Activated naive CD4-positive, alpha-beta T cell treated with anti-CD3 and anti-CD28 coated beads, Interleukin-2, amount 50 U/mL, for 72 hours (primary cell): ENCODE measurements around the gene NR1D2. TPM values are rescaled to one million over a fixed set of nuclear protein-coding genes. Genes with fewer than 3 reads are reported as not detected.
"Not testable (repeated sequence)": the region's sequence is repeated elsewhere in the genome, so short reads cannot be mapped to it uniquely, and the experiment has no call there.

Experiments
- ATAC-seq, 2 donors: fragments of 150-1000 bp; cut with Tn5 transposase; 2 replicates each; pipeline ENCODE4 v1.10.0; 2021; ENCODE audit warnings: mild to moderate bottlenecking in 2 of 2, moderate library complexity in 2 of 2
- DNase-seq, 2 donors: peaks; one replicate each; pipeline ENCODE4 v3.0.0; 2021 to 2022; ENCODE audit warnings: low spot score in 2 of 2
- H3K27ac Mint-ChIP-seq, 2 donors: one replicate each; pipeline ENCODE4 v1.8.0; 2022; ENCODE audit warnings: mild to moderate bottlenecking in 2 of 2, mixed read lengths in 2 of 2
- H3K36me3 Mint-ChIP-seq, 2 donors: one replicate each; pipeline ENCODE4 v1.8.0; 2022; ENCODE audit warnings: mixed read lengths in 2 of 2
- H3K9me3 Mint-ChIP-seq, 2 donors: one replicate each; pipeline ENCODE4 v1.8.0; 2022; ENCODE audit warnings: mixed read lengths in 2 of 2
- total RNA-seq, 2 donors: library from RNA; stranded (reverse); gene quantifications; one replicate each; pipeline ENCODE4 v1.2.3, GENCODE V29; 2022

The NR1D2 gene
- total RNA-seq, 2 donors from 2014 or later = 2.1 to 32.7 TPM

DNA sequence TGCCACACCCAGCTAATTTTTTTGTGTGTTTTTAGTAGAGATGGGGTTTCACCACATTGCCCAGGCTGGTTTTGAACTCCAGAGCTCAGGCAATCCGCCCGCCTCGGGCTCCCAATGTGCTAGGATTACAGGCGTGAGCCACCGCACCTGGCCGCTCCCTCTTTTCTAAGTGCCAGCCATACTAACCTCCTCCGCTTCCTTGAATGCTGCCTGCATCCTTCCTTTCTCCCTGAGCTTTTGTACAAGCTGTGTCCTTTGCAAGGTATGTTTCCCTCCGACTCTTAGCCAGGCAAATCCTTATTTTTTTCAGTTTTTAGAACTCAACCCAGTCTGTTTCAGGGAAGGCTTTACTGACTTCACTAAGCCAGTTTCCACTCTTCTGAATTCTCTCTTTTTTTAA lies 60.6 kb downstream of the NR1D2 start:
- ATAC-seq = no peak
- no peak for DNase-seq
- Mint-ChIP-seq H3K27ac (no peak overlapping the region), H3K36me3 (peaks cover 0 to 9% of the 10 kb centered on the region in 2 donors), H3K9me3 (no peaks in the 10 kb centered on the region)

DNA sequence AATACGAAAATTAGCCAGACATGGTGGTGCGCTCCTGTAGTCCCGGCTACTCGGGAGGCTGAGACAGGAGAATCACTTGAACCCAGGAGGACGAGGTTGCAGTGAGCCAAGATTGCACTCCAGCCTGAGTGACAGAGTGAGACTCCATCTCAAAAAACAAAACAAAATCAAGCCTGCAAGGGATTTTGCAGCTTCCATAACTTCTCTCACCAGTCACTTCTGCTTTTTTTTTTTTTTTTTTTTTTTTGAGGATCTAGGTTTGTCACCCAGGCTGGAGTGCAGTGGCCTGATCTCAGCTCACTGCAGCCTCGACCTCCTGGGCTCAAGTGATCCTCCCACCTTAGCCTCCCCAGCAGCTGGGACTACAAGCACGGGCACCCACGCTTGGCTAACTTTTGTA lies 65.7 kb downstream of the NR1D2 start:
- not testable (repeated sequence) for H3K36me3 Mint-ChIP-seq, H3K9me3 Mint-ChIP-seq, H3K27ac Mint-ChIP-seq, ATAC-seq, DNase-seq

GRCh38 chr3:24012589-24013269 lies 67.6 kb downstream of the NR1D2 start:
- ATAC-seq (peak in 1 of 2 donors; percentile 54), DNase-seq (no peak)
- peak overlapping the region in 1 of 2 donors; percentile 47 for H3K27ac Mint-ChIP-seq
- H3K36me3 Mint-ChIP-seq = no peaks in the 10 kb centered on the region
- no peaks in the 10 kb centered on the region for H3K9me3 Mint-ChIP-seq

DNA sequence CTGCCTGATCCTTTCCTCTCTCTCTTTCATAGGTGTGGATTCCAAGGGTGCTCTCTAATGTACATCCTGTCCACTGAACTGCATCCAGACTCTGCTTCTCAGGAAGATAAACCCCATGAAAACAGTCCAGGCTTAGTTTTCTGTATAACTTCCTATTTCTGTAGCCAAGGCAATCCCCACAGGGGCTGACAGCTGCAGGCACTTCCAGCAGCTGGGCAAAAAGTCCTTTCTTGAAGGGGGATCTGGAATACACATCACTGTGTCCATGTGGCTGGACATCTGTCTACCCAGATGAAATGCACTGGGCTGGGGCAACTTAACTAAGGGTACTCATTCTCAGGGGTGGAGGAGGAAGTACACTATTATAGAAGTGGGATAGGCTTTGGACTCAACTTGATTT lies 72.2 kb downstream of the NR1D2 start:
- no peak for ATAC-seq
- H3K36me3 Mint-ChIP-seq = no peaks in the 10 kb centered on the region

DNA sequence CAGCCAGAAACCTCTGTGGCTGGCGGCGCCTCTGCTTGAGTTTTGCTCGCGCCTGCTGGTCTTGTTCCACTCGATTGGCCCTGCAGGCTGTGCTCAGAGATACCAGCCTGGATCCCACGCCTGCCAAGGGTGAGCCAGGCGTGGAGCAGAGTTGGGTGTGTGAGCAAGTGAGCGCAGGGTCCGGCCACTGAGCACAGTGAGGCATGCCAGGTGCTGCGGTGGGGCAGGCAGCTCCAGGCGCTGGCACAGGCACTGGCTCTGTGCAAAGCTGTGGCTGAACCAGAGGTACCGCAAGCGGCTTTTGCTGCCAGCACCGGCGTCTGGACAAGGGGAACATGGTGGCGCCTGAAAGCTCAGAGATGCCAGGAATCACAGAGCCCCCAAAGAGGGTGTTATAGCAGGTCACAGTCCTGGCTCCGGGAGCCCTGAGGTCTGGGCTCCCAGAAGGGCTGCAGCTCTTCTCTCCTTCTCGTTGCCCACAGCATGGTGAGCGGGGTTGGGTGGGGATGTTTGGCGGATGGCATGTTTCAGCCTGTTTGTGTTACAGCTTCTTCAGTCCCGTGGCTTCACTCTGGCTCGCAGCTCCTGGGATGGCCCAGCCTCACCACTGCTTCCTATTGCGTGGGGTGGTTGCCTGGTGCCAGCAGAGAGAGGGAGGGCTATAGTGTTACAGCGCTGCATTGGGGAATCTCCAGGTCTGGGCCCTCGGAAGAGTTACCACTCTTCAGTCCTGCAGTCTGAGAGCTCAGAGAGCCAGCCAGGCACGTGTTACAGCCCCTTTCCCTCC lies 73.9 kb downstream of the NR1D2 start:
- H3K27ac Mint-ChIP-seq = peak overlapping the region in 1 of 2 donors; percentile 55
- ATAC-seq (no peak), DNase-seq (no peak)
- no peaks in the 10 kb centered on the region for H3K36me3 Mint-ChIP-seq
- H3K9me3 Mint-ChIP-seq = no peaks in the 10 kb centered on the region

More for the DNA sequence above, 72.2 kb downstream of the NR1D2 start:
- H3K27ac Mint-ChIP-seq = no peak overlapping the region
- no peaks in the 10 kb centered on the region for H3K9me3 Mint-ChIP-seq
- DNase-seq = no peak

GRCh38 chr3:24019585-24019984 lies 74.5 kb downstream of the NR1D2 start:
- ATAC-seq = no peak
- Mint-ChIP-seq H3K9me3 (no peaks in the 10 kb centered on the region), H3K36me3 (no peaks in the 10 kb centered on the region), H3K27ac (no peak overlapping the region)
- no peak for DNase-seq

- no peak for ATAC-seq
Observed at GRCh38 chr3:24020036-24020691, 75.1 kb downstream of the NR1D2 start.

GRCh38 chr3:24023197-24023596 lies 78.1 kb downstream of the NR1D2 start:
- Mint-ChIP-seq H3K9me3 (no peaks in the 10 kb centered on the region), H3K27ac (no peak overlapping the region), H3K36me3 (no peaks in the 10 kb centered on the region)
- DNase-seq (no peak), ATAC-seq (no peak)

More at GRCh38 chr3:24020036-24020691, 75.1 kb downstream of the NR1D2 start:
- DNase-seq = no peak
- H3K27ac Mint-ChIP-seq = no peak overlapping the region
- no peaks in the 10 kb centered on the region for H3K36me3 Mint-ChIP-seq
- no peaks in the 10 kb centered on the region for H3K9me3 Mint-ChIP-seq

- no peak for ATAC-seq
- Mint-ChIP-seq H3K36me3 (no peaks in the 10 kb centered on the region), H3K27ac (no peak overlapping the region), H3K9me3 (no peaks in the 10 kb centered on the region)
- no peak for DNase-seq
Observed at GRCh38 chr3:24025805-24026204, 80.7 kb downstream of the NR1D2 start.

DNA sequence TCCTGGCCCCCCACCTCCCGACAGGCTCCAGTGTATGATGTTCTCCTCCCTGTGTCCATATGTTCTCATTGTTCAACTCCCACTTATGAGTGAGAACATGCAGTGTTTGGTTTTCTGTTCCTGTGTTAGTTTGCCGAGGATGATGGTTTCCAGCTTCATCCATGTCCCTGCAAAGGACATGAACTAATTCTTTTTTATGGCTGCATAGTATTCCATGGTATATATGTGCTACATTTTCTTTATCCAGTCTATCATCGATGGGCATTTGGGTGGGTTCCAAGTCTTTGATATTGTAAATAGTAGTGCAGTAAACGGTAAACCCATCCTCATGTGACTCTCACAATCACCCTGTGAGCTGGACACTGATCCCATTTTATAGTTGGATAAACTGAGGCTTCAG lies 81.6 kb downstream of the NR1D2 start:
- not testable (repeated sequence) for ATAC-seq, H3K9me3 Mint-ChIP-seq, H3K36me3 Mint-ChIP-seq, DNase-seq, H3K27ac Mint-ChIP-seq

GRCh38 chr3:24027946-24028345 lies 82.9 kb downstream of the NR1D2 start:
- H3K36me3 Mint-ChIP-seq = no peaks in the 10 kb centered on the region
- no peak for ATAC-seq

More at GRCh38 chr3:24027946-24028345, 82.9 kb downstream of the NR1D2 start:
- DNase-seq = no peak
- no peaks in the 10 kb centered on the region for H3K9me3 Mint-ChIP-seq
- H3K27ac Mint-ChIP-seq = no peak overlapping the region

Other genes with a start within 250 kb of the NR1D2 start
- gene UBE2E1, start 139.3 kb upstream of the NR1D2 start, total RNA-seq = 10 to 100 TPM; 29.6 to 82.2 TPM
- gene NKIRAS1, start 28.3 kb upstream of the NR1D2 start, total RNA-seq = 1 to 10 TPM; 2.4 to 7.4 TPM
- 1,000 to 10,000 TPM; 2,185 to 2,637 TPM for gene RPL15, start 28.2 kb upstream of the NR1D2 start, total RNA-seq